Mammary epithelial cell (primary cell): ENCODE results near the gene CAMTA1.

Experiments used
- EZH2 ChIP-seq: IDR thresholded peaks from 2 replicates; pipeline ENCODE4 v1.6.1; 2012; ENCODE audit warnings: low read length, inconsistent platforms, borderline replicate concordance
- TF ChIP-seq, protein P1 (sequence below), 2 donors: IDR thresholded peaks in 1 of 2; conservative IDR thresholded peaks in 1 of 2; 2 replicates each; pipeline ENCODE4 v1.5.1; 2011 to 2012; ENCODE audit warnings: inconsistent platforms in 2 of 2, low read length in 2 of 2, mild to moderate bottlenecking in 2 of 2, control low read depth in 1 of 2, low read depth in 1 of 2; ENCODE audit not compliant: insufficient read depth in 1 of 2; ENCODE audit errors: extremely low read depth in 1 of 2

DNA sequence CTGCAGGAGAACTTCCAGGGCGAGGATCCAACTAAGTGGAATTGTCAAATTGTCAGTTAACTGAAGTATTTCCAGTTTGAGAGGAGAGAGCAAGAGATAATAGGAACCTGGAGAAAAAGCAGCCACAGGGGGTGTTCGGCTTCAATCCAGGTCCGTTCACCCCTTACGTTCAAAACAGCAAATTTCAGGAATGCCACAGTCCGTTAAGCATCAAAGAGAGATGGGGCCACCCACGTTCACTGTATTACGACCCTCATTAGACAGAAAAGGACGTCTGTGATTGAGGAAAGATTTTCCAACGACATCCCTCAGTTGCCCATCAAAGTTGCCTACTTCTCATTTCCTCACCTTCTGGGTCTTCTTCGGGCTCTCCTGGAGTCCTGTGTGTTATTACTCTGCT is 563.3 kb downstream of the CAMTA1 start:
- TF ChIP-seq, protein P1, sequence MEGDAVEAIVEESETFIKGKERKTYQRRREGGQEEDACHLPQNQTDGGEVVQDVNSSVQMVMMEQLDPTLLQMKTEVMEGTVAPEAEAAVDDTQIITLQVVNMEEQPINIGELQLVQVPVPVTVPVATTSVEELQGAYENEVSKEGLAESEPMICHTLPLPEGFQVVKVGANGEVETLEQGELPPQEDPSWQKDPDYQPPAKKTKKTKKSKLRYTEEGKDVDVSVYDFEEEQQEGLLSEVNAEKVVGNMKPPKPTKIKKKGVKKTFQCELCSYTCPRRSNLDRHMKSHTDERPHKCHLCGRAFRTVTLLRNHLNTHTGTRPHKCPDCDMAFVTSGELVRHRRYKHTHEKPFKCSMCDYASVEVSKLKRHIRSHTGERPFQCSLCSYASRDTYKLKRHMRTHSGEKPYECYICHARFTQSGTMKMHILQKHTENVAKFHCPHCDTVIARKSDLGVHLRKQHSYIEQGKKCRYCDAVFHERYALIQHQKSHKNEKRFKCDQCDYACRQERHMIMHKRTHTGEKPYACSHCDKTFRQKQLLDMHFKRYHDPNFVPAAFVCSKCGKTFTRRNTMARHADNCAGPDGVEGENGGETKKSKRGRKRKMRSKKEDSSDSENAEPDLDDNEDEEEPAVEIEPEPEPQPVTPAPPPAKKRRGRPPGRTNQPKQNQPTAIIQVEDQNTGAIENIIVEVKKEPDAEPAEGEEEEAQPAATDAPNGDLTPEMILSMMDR (conservative IDR thresholded peaks at IDR 0.05 in 1 of 2, IDR thresholded peaks at IDR 0.05 in 1 of 2; ENCODE audit: extremely low read depth in 1 of 2, insufficient read depth in 1 of 2, low read depth in 1 of 2, low read length in 2 of 2) = no peak
- TF ChIP-seq EZH2 = no peak
